ENCODE data around the gene WDR27.

DNA sequence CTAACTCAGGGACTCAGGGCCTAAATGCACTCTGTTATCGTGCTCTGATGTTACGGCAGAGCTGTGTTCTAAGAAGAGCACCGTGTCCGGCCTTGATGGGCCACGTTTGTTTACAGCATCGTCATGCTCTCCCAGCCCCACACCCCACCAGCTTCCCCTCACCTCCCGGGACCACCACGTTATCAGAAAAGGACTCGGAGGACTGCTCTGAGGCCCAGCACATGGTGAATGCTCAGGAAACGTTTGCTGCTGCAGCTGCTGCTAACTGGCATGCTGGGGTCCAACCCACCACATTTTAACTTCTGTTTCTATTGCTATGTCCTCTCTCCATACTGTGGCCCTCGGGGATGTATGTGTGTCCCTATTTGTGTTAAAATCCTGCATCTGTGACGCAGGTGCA is 50.3 kb downstream of the WDR27 start:
- TF ChIP-seq EP300 (IDR thresholded peaks at IDR 0.05), result no peak
- TF ChIP-seq, protein P1, sequence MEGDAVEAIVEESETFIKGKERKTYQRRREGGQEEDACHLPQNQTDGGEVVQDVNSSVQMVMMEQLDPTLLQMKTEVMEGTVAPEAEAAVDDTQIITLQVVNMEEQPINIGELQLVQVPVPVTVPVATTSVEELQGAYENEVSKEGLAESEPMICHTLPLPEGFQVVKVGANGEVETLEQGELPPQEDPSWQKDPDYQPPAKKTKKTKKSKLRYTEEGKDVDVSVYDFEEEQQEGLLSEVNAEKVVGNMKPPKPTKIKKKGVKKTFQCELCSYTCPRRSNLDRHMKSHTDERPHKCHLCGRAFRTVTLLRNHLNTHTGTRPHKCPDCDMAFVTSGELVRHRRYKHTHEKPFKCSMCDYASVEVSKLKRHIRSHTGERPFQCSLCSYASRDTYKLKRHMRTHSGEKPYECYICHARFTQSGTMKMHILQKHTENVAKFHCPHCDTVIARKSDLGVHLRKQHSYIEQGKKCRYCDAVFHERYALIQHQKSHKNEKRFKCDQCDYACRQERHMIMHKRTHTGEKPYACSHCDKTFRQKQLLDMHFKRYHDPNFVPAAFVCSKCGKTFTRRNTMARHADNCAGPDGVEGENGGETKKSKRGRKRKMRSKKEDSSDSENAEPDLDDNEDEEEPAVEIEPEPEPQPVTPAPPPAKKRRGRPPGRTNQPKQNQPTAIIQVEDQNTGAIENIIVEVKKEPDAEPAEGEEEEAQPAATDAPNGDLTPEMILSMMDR (IDR thresholded peaks at IDR 0.05), result no peak
- no peak for TF ChIP-seq NR3C1 (IDR thresholded peaks at IDR 0.05)
- no peak for TF ChIP-seq CHD4 (IDR thresholded peaks at IDR 0.05; ENCODE audit: borderline replicate concordance)
- no peak for TF ChIP-seq HDAC2 (IDR thresholded peaks at IDR 0.05)
- TF ChIP-seq POLR2AphosphoS2 (conservative IDR thresholded peaks at IDR 0.05; ENCODE audit: low read length), result no peak
- no peak for TF ChIP-seq RNF2 (IDR thresholded peaks at IDR 0.05; ENCODE audit: borderline replicate concordance, low read depth)
- TF ChIP-seq, protein P2, sequence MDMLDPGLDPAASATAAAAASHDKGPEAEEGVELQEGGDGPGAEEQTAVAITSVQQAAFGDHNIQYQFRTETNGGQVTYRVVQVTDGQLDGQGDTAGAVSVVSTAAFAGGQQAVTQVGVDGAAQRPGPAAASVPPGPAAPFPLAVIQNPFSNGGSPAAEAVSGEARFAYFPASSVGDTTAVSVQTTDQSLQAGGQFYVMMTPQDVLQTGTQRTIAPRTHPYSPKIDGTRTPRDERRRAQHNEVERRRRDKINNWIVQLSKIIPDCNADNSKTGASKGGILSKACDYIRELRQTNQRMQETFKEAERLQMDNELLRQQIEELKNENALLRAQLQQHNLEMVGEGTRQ (IDR thresholded peaks at IDR 0.05), result no peak
- TF ChIP-seq, protein P3, sequence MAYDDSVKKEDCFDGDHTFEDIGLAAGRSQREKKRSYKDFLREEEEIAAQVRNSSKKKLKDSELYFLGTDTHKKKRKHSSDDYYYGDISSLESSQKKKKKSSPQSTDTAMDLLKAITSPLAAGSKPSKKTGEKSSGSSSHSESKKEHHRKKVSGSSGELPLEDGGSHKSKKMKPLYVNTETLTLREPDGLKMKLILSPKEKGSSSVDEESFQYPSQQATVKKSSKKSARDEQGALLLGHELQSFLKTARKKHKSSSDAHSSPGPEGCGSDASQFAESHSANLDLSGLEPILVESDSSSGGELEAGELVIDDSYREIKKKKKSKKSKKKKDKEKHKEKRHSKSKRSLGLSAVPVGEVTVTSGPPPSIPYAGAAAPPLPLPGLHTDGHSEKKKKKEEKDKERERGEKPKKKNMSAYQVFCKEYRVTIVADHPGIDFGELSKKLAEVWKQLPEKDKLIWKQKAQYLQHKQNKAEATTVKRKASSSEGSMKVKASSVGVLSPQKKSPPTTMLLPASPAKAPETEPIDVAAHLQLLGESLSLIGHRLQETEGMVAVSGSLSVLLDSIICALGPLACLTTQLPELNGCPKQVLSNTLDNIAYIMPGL (CRISPR knock-in tag; IDR thresholded peaks at IDR 0.05; ENCODE audit: borderline replicate concordance), result no peak
- no peak for TF ChIP-seq BHLHE40 (IDR thresholded peaks at IDR 0.05; ENCODE audit: low read depth, low read length)
- TF ChIP-seq, protein P4, sequence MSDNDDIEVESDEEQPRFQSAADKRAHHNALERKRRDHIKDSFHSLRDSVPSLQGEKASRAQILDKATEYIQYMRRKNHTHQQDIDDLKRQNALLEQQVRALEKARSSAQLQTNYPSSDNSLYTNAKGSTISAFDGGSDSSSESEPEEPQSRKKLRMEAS (IDR thresholded peaks at IDR 0.05), result no peak
- TF ChIP-seq, protein P5, sequence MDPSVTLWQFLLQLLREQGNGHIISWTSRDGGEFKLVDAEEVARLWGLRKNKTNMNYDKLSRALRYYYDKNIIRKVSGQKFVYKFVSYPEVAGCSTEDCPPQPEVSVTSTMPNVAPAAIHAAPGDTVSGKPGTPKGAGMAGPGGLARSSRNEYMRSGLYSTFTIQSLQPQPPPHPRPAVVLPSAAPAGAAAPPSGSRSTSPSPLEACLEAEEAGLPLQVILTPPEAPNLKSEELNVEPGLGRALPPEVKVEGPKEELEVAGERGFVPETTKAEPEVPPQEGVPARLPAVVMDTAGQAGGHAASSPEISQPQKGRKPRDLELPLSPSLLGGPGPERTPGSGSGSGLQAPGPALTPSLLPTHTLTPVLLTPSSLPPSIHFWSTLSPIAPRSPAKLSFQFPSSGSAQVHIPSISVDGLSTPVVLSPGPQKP (IDR thresholded peaks at IDR 0.05; ENCODE audit: low read depth, low read length), result no peak
- TF ChIP-seq, protein P6, sequence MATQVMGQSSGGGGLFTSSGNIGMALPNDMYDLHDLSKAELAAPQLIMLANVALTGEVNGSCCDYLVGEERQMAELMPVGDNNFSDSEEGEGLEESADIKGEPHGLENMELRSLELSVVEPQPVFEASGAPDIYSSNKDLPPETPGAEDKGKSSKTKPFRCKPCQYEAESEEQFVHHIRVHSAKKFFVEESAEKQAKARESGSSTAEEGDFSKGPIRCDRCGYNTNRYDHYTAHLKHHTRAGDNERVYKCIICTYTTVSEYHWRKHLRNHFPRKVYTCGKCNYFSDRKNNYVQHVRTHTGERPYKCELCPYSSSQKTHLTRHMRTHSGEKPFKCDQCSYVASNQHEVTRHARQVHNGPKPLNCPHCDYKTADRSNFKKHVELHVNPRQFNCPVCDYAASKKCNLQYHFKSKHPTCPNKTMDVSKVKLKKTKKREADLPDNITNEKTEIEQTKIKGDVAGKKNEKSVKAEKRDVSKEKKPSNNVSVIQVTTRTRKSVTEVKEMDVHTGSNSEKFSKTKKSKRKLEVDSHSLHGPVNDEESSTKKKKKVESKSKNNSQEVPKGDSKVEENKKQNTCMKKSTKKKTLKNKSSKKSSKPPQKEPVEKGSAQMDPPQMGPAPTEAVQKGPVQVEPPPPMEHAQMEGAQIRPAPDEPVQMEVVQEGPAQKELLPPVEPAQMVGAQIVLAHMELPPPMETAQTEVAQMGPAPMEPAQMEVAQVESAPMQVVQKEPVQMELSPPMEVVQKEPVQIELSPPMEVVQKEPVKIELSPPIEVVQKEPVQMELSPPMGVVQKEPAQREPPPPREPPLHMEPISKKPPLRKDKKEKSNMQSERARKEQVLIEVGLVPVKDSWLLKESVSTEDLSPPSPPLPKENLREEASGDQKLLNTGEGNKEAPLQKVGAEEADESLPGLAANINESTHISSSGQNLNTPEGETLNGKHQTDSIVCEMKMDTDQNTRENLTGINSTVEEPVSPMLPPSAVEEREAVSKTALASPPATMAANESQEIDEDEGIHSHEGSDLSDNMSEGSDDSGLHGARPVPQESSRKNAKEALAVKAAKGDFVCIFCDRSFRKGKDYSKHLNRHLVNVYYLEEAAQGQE (IDR thresholded peaks at IDR 0.05), result no peak
